Measurements from ENCODE around the gene BARHL1.
"Not testable (repeated sequence)": the region's sequence is repeated elsewhere in the genome, so short reads cannot be mapped to it uniquely, and the experiment has no call there.

The BARHL1 gene

DNA sequence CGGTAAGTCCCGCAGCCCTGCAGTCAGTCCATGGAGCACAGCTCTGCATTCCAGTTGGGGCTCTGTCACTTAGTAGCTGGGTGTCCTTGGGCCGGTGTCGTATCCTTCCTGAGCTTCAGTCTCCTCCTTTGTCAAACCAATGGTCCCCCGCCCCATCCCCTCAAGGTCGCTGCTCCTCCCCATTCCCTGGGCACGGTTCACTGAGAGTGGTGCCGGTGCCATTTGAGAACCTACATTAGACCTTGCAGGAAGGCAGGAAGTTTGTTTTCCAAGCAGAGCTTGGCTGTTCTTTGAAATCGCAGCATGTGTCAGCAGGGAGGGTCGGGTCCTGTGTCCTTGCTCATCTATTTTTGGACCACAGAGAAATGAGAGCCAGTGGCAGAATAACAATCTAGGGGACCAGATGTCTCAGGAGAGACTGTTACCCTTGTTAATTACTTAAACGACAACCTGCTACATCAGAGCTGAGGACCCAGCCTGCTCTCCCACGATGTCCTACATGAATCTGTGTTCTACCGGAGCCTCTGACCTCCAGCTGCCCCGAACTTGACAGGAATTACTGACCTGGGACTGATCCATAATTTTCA, 21.7 kb upstream of the BARHL1 start:
- Histone ChIP-seq H3K9me3 (ENCODE audit: low read depth, low read length) (no peaks in the 10 kb centered on the region), H3K36me3 (ENCODE audit: insufficient read depth, low read length) (no peaks in the 10 kb centered on the region), H3K9ac (ENCODE audit: insufficient read length) (no peak overlapping the region), H3K4me3 (no peak overlapping the region), H3K27ac (no peak overlapping the region)
- no peak for DNase-seq (ENCODE audit: low read depth, low spot score)
- TF ChIP-seq FOXP2 (optimal IDR thresholded peaks at IDR 0.05; ENCODE audit: control extremely low read depth, extremely low read length, insufficient read depth) = no peak
- TF ChIP-seq POLR2AphosphoS5 (IDR thresholded peaks at IDR 0.05; ENCODE audit: borderline replicate concordance, low read depth, low read length) = no peak
- no peak for TF ChIP-seq EZH2 (IDR thresholded peaks at IDR 0.05)

DNA sequence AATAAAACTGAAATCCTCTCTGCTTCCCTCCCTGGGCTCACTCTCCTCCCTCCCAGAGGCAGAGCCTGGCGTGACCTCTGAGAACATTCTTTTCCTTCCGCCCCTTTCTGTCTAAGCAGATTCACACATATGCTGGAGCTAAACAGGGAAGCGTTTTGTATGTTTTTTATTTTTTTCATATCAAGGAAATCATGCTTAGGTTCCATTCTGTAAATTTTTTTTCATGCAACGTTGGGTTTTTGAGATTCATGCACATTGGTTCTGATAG, 20.2 kb upstream of the BARHL1 start:
- TF ChIP-seq POLR2AphosphoS5 (IDR thresholded peaks at IDR 0.05; ENCODE audit: borderline replicate concordance, low read depth, low read length) (no peak), EZH2 (IDR thresholded peaks at IDR 0.05) (no peak), FOXP2 (optimal IDR thresholded peaks at IDR 0.05; ENCODE audit: control extremely low read depth, extremely low read length, insufficient read depth) (no peak)
- Histone ChIP-seq H3K9ac (ENCODE audit: insufficient read length) (no peak overlapping the region), H3K4me3 (no peak overlapping the region), H3K27ac (no peak overlapping the region), H3K9me3 (ENCODE audit: low read depth, low read length) (no peaks in the 10 kb centered on the region), H3K36me3 (ENCODE audit: insufficient read depth, low read length) (no peaks in the 10 kb centered on the region)
- no peak for DNase-seq (ENCODE audit: low read depth, low spot score)

DNA sequence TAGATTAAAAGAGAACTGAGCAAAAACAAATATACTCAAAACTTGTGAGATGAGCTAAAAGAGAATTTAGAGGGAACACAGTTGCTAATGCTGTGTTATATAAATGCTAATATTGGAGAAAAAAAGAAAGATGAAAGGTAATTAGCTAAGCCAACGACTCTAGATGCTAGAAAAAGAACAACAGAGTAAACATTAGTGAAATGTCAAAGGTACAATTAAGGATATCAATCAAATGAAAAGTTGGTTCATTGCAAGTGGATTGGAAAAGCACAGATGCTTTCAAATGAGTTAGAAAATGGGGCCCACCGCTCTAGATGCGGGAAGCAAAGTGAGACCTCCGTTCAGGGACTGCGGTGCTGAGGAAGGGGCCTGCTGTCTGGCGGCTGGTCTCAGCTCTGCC, 17.9 kb upstream of the BARHL1 start:
- no peaks in the 10 kb centered on the region for H3K36me3 ChIP-seq (ENCODE audit: insufficient read depth, low read length)
- H3K9me3 ChIP-seq (ENCODE audit: low read depth, low read length) = no peaks in the 10 kb centered on the region
- no peak overlapping the region for H3K9ac ChIP-seq (ENCODE audit: insufficient read length)
- H3K4me3 ChIP-seq = no peak overlapping the region
- TF ChIP-seq POLR2AphosphoS5 (IDR thresholded peaks at IDR 0.05; ENCODE audit: borderline replicate concordance, low read depth, low read length) (no peak), EZH2 (IDR thresholded peaks at IDR 0.05) (no peak), FOXP2 (optimal IDR thresholded peaks at IDR 0.05; ENCODE audit: control extremely low read depth, extremely low read length, insufficient read depth) (no peak)
- H3K27ac ChIP-seq = no peak overlapping the region
- DNase-seq (ENCODE audit: low read depth, low spot score) = no peak

DNA sequence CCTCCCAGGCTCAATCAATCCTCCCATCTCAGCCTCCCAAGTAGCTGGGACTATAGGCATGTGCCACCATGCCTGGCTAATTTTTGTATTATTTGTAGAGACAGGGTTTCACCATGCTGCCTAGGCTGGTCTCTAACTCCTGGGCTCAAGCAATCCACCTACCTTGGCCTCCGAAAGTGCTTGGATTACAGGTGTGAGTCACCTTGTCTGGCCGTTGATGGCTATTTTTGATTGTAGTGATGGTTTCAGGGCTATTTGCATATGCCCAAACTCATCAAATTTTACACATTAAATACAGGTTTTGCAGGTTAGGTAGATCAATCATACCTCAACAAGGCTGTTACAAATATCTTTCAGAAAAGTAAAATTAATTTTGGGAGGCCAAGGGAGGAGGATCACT, 13.6 kb upstream of the BARHL1 start:
- H3K9ac ChIP-seq (ENCODE audit: insufficient read length); H3K9me3 ChIP-seq (ENCODE audit: low read depth, low read length); H3K27ac ChIP-seq; DNase-seq (ENCODE audit: low read depth, low spot score); H3K4me3 ChIP-seq; H3K36me3 ChIP-seq (ENCODE audit: insufficient read depth, low read length): not testable (repeated sequence)

DNA sequence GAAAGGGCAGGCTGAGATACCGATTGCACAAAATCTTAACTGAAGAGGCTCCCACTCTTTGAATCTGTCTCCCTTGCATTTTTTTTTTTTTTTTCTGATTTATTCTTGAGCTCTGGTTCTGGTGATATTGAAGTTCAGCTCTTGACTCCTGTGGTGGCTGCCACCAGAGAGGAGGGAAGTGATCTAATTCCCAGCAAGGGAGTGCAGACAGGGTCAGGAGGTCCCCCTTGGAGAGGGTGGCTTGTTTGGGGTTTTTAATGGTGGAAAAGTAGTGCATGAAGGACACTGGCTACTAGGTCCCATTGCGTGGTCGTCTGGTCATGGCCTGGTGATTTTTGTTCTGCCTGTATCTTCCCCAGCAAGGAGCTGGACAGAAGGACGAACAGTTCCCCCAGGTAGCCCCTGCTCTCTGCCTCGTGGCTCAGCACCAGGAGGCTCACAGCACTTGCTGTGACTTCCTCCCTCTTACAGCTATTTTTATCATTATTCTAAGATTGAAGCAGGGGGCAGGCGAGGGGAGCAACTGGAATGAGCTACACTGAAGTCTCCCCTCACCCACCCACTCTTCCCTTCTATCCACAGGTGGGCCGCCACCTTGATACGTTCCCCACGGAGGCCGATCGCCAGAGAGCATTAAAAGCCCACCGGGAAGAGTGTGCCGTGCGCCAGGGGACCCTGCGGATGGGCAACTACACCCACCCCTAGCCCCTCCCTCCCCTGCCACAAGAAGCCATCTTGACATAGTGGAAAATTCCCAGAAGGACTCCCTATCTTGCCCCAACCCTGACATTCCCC, 10.4 kb upstream of the BARHL1 start:
- H3K4me3 ChIP-seq = no peak overlapping the region

DNA sequence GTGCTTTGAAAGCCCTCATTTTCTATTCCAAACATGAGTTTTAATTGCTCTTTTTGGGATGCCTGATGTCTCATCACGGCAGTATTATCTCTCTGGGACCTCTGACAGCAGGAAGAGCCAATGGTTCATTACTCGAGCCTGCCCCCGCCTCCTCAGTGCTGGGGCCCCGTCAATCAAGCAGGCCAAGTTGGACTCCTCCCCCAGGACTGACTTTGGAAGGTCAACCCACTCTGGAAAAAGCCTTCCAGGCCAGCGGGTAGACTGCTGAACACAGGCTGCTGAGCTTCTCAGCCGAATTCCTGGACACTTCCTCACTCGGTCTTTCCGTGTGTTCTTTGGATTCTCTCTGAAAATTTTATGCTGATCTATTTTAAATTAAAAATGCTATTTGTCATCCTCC, 9.5 kb upstream of the BARHL1 start:
- no peak overlapping the region for H3K9ac ChIP-seq (ENCODE audit: insufficient read length)
- no peaks in the 10 kb centered on the region for H3K36me3 ChIP-seq (ENCODE audit: insufficient read depth, low read length)
- no peak for TF ChIP-seq POLR2AphosphoS5 (IDR thresholded peaks at IDR 0.05; ENCODE audit: borderline replicate concordance, low read depth, low read length)
- TF ChIP-seq EZH2 (IDR thresholded peaks at IDR 0.05) = no peak
- no peak for TF ChIP-seq FOXP2 (optimal IDR thresholded peaks at IDR 0.05; ENCODE audit: control extremely low read depth, extremely low read length, insufficient read depth)
- no peak for DNase-seq (ENCODE audit: low read depth, low spot score)
- H3K9me3 ChIP-seq (ENCODE audit: low read depth, low read length) = no peaks in the 10 kb centered on the region
- no peak overlapping the region for H3K27ac ChIP-seq
- H3K4me3 ChIP-seq = no peak overlapping the region

More for the DNA sequence above, 10.4 kb upstream of the BARHL1 start:
- Histone ChIP-seq H3K9me3 (ENCODE audit: low read depth, low read length) (no peaks in the 10 kb centered on the region), H3K9ac (ENCODE audit: insufficient read length) (no peak overlapping the region), H3K27ac (no peak overlapping the region), H3K36me3 (ENCODE audit: insufficient read depth, low read length) (no peaks in the 10 kb centered on the region)
- no peak for DNase-seq (ENCODE audit: low read depth, low spot score)
- no peak for TF ChIP-seq FOXP2 (optimal IDR thresholded peaks at IDR 0.05; ENCODE audit: control extremely low read depth, extremely low read length, insufficient read depth)

DNA sequence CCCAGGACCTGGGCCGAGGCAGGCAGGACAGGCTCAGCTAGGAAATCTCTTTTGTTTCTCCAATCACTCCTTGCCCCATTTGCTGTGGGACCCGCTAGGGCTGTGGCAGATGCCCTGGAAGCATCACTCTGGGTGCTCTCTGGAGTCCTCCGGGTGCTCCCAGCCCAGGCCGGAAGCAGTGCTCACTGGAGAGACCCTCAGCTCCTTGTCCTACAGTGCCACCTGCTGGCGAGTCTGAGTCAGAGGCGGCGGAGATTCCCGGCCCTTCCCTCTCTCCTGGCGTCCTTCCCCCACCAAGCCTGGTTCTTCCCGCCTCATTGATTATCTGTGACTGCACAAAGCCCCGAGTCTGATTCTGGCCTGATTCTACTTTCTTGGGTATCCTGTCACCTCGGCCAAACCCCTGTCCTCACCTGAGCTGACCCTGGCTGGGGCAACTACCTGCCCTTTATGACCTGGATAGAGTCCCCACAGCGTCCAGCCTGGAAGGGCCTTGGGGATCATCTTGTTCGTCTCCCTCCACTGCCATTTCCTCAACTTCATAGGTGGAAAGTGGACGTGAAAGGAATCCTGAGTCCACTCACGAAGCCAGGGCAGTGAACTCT, 7.3 kb upstream of the BARHL1 start:
- no peak overlapping the region for H3K4me3 ChIP-seq
- DNase-seq (ENCODE audit: low read depth, low spot score) = no peak
- H3K36me3 ChIP-seq (ENCODE audit: insufficient read depth, low read length) = no peaks in the 10 kb centered on the region
- no peak for TF ChIP-seq POLR2AphosphoS5 (IDR thresholded peaks at IDR 0.05; ENCODE audit: borderline replicate concordance, low read depth, low read length)
- TF ChIP-seq EZH2 (IDR thresholded peaks at IDR 0.05) = no peak
- no peak for TF ChIP-seq FOXP2 (optimal IDR thresholded peaks at IDR 0.05; ENCODE audit: control extremely low read depth, extremely low read length, insufficient read depth)
- H3K9me3 ChIP-seq (ENCODE audit: low read depth, low read length) = no peaks in the 10 kb centered on the region
- H3K9ac ChIP-seq (ENCODE audit: insufficient read length) = no peak overlapping the region
- no peak overlapping the region for H3K27ac ChIP-seq

DNA sequence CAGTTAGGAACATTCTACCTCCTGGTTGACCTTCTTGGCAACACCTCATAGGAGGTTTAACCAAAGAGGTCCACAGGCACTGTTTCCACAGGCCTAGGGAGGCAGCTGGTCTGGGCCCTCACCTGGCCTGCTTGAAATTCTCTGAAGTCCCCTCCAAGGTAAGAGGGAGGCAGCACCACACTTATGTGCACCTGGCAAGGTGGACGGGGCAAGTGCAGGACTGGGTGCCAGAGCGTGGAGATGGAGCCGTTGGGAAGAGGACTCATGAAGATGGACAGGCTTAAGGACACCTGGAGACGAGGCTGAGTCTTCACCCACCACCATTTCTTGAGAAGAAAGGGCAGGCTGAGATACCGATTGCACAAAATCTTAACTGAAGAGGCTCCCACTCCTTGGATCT, 6.6 kb upstream of the BARHL1 start:
- no peaks in the 10 kb centered on the region for H3K9me3 ChIP-seq (ENCODE audit: low read depth, low read length)
- H3K9ac ChIP-seq (ENCODE audit: insufficient read length) = no peak overlapping the region
- H3K27ac ChIP-seq = no peak overlapping the region
- TF ChIP-seq POLR2AphosphoS5 (IDR thresholded peaks at IDR 0.05; ENCODE audit: borderline replicate concordance, low read depth, low read length) (no peak), FOXP2 (optimal IDR thresholded peaks at IDR 0.05; ENCODE audit: control extremely low read depth, extremely low read length, insufficient read depth) (no peak), EZH2 (IDR thresholded peaks at IDR 0.05) (no peak)
- H3K36me3 ChIP-seq (ENCODE audit: insufficient read depth, low read length) = no peaks in the 10 kb centered on the region
- H3K4me3 ChIP-seq = no peak overlapping the region
- DNase-seq (ENCODE audit: low read depth, low spot score) = no peak

DNA sequence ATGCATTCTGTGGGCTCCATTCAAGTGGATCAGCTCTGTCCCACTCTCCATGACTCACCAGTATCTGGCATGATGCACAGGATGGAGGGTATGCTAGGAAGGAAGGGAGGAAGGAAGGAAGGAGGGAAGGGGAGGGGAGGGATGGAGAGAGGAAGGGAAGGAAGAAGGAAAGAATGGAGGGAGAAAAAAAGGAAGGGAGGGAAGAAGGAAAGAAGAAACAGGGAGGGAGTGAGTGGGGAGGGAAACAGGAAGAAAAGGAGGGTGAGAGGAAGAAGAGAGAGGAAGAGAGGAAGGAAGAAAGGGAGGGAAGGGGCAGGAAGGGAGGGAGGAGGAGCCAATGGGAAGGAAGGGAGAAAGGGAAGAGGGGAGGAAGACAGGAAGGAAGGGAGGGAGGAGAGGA, 5.3 kb upstream of the BARHL1 start:
- H3K27ac ChIP-seq = no peak overlapping the region
- no peaks in the 10 kb centered on the region for H3K36me3 ChIP-seq (ENCODE audit: insufficient read depth, low read length)
- H3K4me3 ChIP-seq = no peak overlapping the region
- TF ChIP-seq POLR2AphosphoS5 (IDR thresholded peaks at IDR 0.05; ENCODE audit: borderline replicate concordance, low read depth, low read length) = no peak
- no peak for TF ChIP-seq EZH2 (IDR thresholded peaks at IDR 0.05)
- no peak for TF ChIP-seq FOXP2 (optimal IDR thresholded peaks at IDR 0.05; ENCODE audit: control extremely low read depth, extremely low read length, insufficient read depth)
- DNase-seq (ENCODE audit: low read depth, low spot score) = no peak
- H3K9ac ChIP-seq (ENCODE audit: insufficient read length) = no peak overlapping the region
- no peaks in the 10 kb centered on the region for H3K9me3 ChIP-seq (ENCODE audit: low read depth, low read length)

All from SK-N-MC (cell line).